ENCODE measurements around the gene POC1B. TPM values are rescaled to one million over a fixed set of nuclear protein-coding genes. Genes with fewer than 3 reads are reported as not detected.

Gene POC1B
- polyA plus RNA-seq (ENCODE audit: insufficient read length in 4 of 4), result 10 to 100 TPM; 17.8 to 24.4 (median 22.5) TPM

DNA sequence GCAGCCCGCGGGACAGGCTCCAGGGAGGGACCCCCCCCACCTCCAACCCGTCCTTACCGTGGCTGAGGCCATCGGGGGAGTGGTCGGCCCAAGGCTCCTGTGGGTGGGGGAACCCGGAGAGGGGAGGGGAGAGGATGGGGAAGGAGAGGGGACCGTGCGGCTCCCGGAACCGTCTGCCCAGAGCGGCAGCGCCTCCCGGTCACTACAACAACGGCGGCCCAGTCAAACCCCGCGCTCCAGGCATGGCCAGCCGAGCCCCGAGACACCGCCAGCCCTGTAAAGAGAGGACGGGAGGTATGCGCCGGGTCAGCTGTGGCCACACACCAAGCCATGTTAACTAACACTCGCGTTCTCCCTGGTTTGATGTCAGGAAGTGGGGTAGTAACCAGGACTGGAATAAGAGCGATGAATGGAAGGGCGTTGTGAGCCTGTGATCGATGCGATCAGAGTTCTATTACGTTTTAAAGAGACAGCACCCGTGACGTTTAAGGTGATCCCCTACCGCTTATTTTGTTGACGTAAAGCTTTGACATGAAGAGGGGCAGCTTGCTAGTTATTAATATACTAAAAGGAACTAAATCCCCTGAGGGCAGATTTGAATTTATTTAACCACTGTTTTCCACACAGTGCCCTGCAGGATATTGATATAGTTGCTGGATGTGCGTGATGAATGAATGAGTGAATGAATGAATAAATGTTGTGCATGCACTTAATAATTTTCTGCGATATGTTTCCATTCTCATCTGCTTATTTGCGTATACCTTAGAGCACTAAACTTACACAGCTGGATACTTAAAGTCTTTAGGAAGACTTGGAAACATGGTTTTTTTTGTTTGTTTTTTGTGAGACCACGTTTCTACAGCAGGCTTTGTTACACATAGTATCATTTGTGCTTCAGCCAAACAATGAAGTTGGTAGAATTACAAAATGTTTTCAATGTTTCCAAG is at the start of gene POC1B:
Gene POC1B, minus strand, starts transcription at position 224 of the 947 bp plus-strand sequence. Its CDS starts 152 bp downstream, at position 72.
- DNase-seq (ENCODE audit: low read depth in 4 of 4, low spot score in 2 of 4), result peak in 3 of 4 donors; percentile 69 to 77 (median 76)

GRCh38 chr12:89575374-89575773 is 49.5 kb upstream of the POC1B start:
- no peak for DNase-seq (ENCODE audit: low read depth in 4 of 4, low spot score in 2 of 4)

DNA sequence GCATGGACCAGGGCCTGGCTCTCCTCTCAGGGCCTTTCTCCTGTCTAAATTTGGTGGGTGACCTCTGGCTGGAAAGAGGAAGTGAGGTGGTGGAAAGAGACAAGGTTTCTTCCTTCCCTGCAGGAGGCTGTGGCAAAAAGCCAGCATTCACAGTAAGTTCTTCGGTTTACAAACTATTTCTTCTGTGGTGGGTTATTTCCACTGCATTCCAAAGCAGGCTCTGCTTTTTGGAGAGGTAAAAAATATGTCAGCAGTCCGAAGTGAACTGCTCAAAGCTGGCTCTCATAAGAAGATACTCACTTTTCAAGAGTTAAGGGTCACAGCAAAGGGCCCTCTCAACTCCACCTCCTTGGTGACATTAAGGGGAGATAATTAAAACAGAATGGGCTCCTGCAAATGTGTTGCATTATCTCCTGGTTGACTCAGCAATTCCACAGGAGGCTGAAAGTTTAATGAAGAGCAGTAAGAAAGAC is 48.9 kb upstream of the POC1B start:
- DNase-seq (ENCODE audit: low read depth in 4 of 4, low spot score in 2 of 4), result peak in 1 of 4 donors; percentile 13

GRCh38 chr12:89573051-89573810 is 47.4 kb upstream of the POC1B start:
- no peak for DNase-seq (ENCODE audit: low read depth in 4 of 4, low spot score in 2 of 4)

- DNase-seq (ENCODE audit: low read depth in 4 of 4, low spot score in 2 of 4), result no peak
Observed at GRCh38 chr12:89571491-89572195, 45.8 kb upstream of the POC1B start.

DNA sequence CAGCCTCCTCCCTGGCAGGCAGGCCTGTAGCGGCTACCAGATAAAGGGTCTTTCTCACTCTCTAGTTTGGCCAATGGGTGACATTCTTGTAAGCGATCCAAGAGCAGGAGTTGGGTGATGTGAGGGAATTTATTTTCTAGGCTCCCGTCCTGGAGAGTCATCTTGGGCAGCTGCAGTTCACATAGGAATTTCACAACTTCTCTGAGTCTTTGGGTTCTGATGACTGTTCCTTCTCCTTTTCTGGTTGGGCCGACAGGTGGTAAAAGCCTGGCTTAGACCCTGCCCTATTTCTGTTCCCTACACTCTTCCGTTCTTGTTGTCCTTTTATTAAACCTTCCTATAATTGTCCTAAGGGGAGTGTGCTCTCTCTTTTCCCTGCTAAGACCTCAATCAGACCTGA is 42.6 kb upstream of the POC1B start:
- DNase-seq (ENCODE audit: low read depth in 4 of 4, low spot score in 2 of 4), result no peak

DNA sequence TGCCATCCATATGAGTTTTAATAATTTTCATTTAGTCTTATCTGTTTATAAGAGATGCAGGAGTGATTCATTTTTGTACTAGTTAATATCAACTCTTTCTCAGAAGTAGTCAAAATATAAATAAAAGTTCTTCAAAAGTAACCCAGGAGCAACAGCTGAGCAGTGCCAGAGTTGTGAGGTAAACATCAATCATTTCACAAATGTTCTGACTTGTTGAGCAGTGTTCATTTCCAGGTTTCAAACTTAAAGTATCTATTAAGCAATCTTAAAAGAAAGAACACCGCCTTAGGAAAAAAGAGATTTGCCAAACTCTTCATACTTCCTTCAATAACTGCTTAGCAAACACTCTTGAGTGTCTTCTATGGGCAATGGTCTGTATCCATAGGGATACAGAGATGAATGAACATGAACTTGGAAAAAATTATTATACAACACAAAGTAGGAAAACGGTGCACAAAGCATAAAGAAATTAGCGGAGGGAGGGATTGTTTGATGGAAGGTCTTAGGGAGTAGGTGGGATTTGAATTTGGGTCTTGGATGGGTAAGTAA is 41.9 kb upstream of the POC1B start:
- DNase-seq (ENCODE audit: low read depth in 4 of 4, low spot score in 2 of 4), result no peak

DNA sequence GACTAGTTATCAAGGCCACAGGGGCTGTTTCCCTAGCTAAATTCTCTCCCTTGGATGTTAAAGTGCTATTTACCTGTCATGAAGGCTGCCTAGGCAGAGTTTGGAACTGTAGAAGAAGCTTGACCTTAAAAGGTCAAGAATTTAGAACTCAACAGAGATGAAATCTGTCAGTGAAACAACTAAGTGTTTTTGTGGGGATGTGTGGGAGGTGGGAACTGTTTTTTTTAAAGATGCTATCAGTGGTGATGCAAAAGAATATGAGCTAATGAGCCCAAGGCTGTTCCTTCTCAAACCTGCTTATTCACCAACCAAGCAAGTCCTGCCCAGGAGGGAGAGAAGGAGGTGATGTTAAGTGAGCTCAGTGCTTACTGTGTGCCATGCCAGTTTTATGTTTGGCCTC is 40.8 kb upstream of the POC1B start:
- no peak for DNase-seq (ENCODE audit: low read depth in 4 of 4, low spot score in 2 of 4)

DNA sequence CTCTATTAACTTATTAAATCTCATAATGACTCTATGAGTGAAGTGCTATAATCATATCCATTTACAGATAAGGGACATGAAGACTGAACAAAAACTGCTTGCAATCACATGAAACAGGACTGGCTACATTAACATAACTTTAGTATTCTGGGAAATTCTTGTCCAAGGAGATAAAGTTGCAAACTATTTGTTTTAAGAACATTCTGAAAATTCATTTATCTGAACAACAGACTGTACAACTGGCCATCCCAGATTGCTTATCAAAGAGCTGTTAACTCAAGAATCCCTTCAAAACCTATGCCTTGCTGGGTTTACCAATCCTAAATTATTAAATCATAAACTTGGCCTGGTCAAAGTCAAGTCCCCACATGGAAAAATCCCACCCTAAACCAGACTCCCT is 39.2 kb upstream of the POC1B start:
- no peak for DNase-seq (ENCODE audit: low read depth in 4 of 4, low spot score in 2 of 4)

DNA sequence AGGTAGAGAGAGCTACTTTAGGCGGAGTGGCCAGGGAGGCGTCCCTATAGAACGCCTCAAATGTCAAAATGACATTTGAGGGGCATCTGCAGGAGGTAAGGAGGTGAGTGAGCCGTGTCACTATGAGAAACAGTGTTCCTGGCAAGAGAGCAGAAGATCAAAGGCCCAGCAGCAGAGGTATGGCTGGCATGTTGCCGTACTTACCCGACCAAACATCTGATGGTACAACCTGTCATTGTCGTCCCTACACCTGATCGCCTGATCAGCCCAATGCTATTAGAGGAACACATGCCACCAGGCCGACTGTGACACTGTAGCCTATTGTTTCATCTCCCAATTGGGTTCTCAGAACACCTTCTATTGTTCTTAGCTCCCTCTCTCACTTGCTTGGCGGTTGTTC is 33.9 kb upstream of the POC1B start:
- DNase-seq (ENCODE audit: low read depth in 4 of 4, low spot score in 2 of 4), result no peak

GRCh38 chr12:89556976-89557375 is 31.1 kb upstream of the POC1B start:
- DNase-seq (ENCODE audit: low read depth in 4 of 4, low spot score in 2 of 4), result no peak

GRCh38 chr12:89552376-89552775 is 26.5 kb upstream of the POC1B start:
- no peak for DNase-seq (ENCODE audit: low read depth in 4 of 4, low spot score in 2 of 4)

DNA sequence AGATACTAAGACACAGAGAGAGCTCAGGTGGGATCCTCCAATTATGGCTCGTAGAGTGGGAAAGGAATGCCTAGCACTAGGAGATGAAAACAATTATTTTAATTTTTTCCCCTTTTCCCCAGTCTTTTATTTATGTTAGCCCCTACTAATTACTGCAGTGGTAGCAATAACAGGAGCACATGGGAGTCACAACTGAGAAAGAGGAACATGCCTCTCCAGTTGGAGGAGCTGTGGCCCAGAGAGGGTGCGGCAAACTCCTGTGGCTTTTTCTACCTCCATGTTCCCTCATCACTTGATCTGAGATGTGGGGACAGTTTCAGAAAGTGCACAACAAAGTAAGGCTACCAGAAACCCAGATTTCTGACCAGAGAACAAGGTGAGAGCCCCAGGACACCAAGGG is 25.9 kb upstream of the POC1B start:
- no peak for DNase-seq (ENCODE audit: low read depth in 4 of 4, low spot score in 2 of 4)

GRCh38 chr12:89547101-89547500 is 21.3 kb upstream of the POC1B start:
- DNase-seq (ENCODE audit: low read depth in 4 of 4, low spot score in 2 of 4), result no peak

DNA sequence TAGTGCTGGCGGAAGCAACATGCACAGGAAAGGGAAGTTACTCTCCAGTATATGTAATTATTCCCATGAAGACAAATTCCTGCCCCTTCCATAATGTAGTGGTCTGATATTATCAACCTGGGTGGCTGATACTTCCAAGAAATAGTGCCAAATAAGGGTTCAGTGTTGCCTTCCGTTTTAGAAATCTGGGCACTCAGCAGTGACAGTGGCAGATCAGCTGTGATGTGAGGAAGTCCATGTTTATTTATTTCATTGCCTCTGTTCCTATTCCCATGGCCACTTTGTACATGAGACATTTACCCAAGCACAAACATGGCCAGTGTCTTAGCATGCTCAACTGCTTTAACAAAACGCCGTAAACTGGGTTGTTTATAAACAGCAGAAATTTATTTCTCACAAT is 20.3 kb upstream of the POC1B start:
- DNase-seq (ENCODE audit: low read depth in 4 of 4, low spot score in 2 of 4), result no peak

DNA sequence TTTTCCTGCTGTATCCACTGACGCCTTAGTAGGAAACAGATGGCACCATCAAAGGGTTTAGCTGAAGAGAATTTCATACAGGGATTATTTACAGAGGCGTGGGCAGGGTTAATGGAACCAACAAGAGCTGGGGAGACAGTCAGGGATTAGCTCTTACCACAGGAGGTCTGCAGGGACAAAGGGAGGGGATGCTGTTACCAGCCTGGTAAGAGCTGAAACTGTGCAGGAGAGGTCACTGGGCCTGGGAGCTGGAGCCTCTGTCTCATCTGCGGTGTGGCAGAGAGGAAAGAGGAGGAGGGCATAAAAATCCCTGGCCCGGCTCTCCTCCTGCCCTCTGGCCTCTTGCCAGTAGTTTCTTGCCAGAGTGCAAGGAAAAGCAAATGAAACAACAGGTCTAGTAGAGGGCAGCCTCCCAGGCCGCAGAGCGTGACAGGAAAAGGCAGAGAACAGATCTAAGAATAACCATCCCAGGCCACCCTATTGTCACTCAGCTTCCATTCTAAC is 18.9 kb upstream of the POC1B start:
- DNase-seq (ENCODE audit: low read depth in 4 of 4, low spot score in 2 of 4), result peak in 2 of 4 donors; percentile 38 to 49

GRCh38 chr12:89544022-89544421 is 18.2 kb upstream of the POC1B start:
- no peak for DNase-seq (ENCODE audit: low read depth in 4 of 4, low spot score in 2 of 4)

- DNase-seq (ENCODE audit: low read depth in 4 of 4, low spot score in 2 of 4), result peak in 2 of 4 donors; percentile 72 to 81
Observed at GRCh38 chr12:89542912-89543592, 17.2 kb upstream of the POC1B start.

DNA sequence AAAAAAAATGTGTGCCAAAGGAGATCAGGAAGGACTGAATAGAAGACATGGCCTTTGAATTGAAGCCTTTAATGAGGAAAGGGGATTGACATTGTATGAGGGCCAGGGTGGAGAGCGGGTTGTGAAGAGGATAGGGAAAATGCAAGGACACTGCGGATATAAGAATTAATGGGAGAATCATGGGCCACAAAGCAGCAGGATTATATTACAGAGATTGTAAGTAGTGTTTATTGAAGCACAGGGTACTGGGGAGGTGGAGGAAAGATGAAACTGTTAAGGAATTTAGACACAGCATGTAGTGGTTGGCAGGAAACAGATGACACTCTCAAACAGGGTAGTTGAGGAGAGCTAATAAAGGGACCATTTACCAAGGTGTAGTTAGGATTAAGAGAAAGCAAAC is 16.4 kb upstream of the POC1B start:
- DNase-seq (ENCODE audit: low read depth in 4 of 4, low spot score in 2 of 4), result no peak

DNA sequence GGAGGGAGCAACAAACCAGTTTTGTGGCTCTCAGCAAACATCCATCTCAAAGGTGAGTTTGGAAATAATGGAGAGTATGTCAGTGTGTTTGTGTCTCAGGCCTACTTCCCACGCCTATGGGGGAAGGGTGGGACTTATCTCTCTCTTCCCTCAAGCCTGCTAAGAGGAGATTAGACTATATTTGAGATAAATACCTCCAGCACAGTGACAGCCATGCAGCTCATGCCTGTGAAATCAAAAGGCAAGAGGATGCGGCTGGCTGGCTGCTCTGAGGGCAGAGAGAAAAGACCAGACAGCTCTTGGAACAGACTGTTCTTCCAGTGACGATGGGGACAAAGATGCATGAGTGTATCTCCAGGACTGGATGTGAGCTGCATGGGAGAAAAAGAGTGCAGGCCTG is 14.7 kb upstream of the POC1B start:
- no peak for DNase-seq (ENCODE audit: low read depth in 4 of 4, low spot score in 2 of 4)
